PC-3 (cell line): ENCODE measurements around the gene NUFIP2. TPM values are rescaled to one million over a fixed set of nuclear protein-coding genes. Genes with fewer than 3 reads are reported as not detected.

Experiments used
- ATAC-seq: fragments of 200-7000 bp; cut with Tn5 transposase; 2 replicates; pipeline ENCODE4 v1.9.1; 2020; ENCODE audit warnings: mild to moderate bottlenecking, moderate library complexity
- BruUV-seq: library from RNA; stranded (reverse); fragments of 400-500 nt; replicated peaks from 2 replicates; lab custom pipeline; 2021; lab: Mats Ljungman, UMichigan
- CTCF ChIA-PET: fragments of 300-600 bp; sonication (Branson Sonifier 250); formaldehyde crosslinking; loops from one replicate; lab custom pipeline; 2022; ENCODE audit warnings: antibody characterized with exemption; lab: Charles Lee
- POLR2A ChIA-PET: fragments of 300-600 bp; sonication (Branson Sonifier 250); formaldehyde crosslinking; loops from one replicate; lab custom pipeline; 2022; ENCODE audit warnings: antibody characterized with exemption; ENCODE audit not compliant: unreplicated experiment; lab: Charles Lee
- DNase-seq: peaks from one replicate; pipeline ENCODE4 v3.0.0-alpha.2; 2015
- H2AFZ ChIP-seq: fragments of 300-600 bp; sonication (generic); 2 replicates; pipeline ENCODE4 v1.6.0; 2016; ENCODE audit warnings: antibody characterized with exemption, low read length
- H3F3A ChIP-seq: fragments of 300-600 bp; sonication (generic); one replicate; pipeline ENCODE4 v1.6.0; 2017; ENCODE audit warnings: antibody characterized with exemption, low read length, control low read depth, mild to moderate bottlenecking; ENCODE audit not compliant: unreplicated experiment
- H3K27ac ChIP-seq: fragments of 300-600 bp; sonication (generic); 2 replicates; pipeline ENCODE4 v1.5.1; 2016; ENCODE audit warnings: mild to moderate bottlenecking, low read length
- H3K27me3 ChIP-seq: fragments of 300-600 bp; sonication (generic); 2 replicates; pipeline ENCODE4 v1.6.1; 2016; ENCODE audit warnings: low read length, mixed read lengths
- H3K36me3 ChIP-seq: fragments of 300-600 bp; sonication (generic); 2 replicates; pipeline ENCODE4 v1.6.1; 2016; ENCODE audit warnings: low read depth, mixed run types, low read length, mixed read lengths
- H3K4me1 ChIP-seq: fragments of 300-600 bp; sonication (generic); 2 replicates; pipeline ENCODE4 v1.5.1; 2016; ENCODE audit warnings: low read length; ENCODE audit not compliant: insufficient read depth
- H3K4me2 ChIP-seq: fragments of 300-600 bp; sonication (generic); 2 replicates; pipeline ENCODE4 v1.6.0; 2016; ENCODE audit warnings: low read length
- H3K4me3 ChIP-seq: fragments of 300-600 bp; sonication (generic); 2 replicates; pipeline ENCODE4 v1.5.1; 2016; ENCODE audit warnings: mild to moderate bottlenecking, low read length, mixed read lengths
- H3K79me2 ChIP-seq: fragments of 300-600 bp; sonication (generic); 2 replicates; pipeline ENCODE4 v1.6.1; 2017; ENCODE audit warnings: low read length, mixed read lengths
- H3K9ac ChIP-seq: fragments of 300-600 bp; sonication (generic); 2 replicates; pipeline ENCODE4 v1.6.0; 2016; ENCODE audit warnings: mild to moderate bottlenecking, low read length
- H3K9me2 ChIP-seq: fragments of 300-600 bp; sonication (generic); replicated peaks from 2 replicates; pipeline ENCODE4 v1.6.1; 2016; ENCODE audit warnings: mixed run types, low read length, mixed read lengths
- H3K9me3 ChIP-seq: fragments of 300-600 bp; sonication (generic); 2 replicates; pipeline ENCODE4 v1.6.1; 2016; ENCODE audit warnings: low read length, mixed read lengths
- H4K20me1 ChIP-seq: fragments of 300-600 bp; sonication (generic); 2 replicates; pipeline ENCODE4 v1.6.1; 2016; ENCODE audit warnings: low read length, mixed read lengths
- EZH2 ChIP-seq: fragments of 300-600 bp; sonication (generic); IDR thresholded peaks from one replicate; pipeline ENCODE4 v1.6.1; 2017; ENCODE audit warnings: antibody characterized with exemption, mild to moderate bottlenecking, low read length; ENCODE audit not compliant: unreplicated experiment
- EZH2phosphoT487 ChIP-seq: fragments of 300-600 bp; sonication (generic); IDR thresholded peaks from 2 replicates; pipeline ENCODE4 v1.6.1; 2018; ENCODE audit warnings: mild to moderate bottlenecking, antibody characterized with exemption, low read length, borderline replicate concordance
- intact Hi-C: fragments of 100-400 bp; cut with micrococcal nuclease; formaldehyde crosslinking; loops from 2 replicates; pipeline ENCODE4 v1.9.0; 2023
- total RNA-seq: library from RNA; depleted of rRNA; stranded (reverse); fragments of >200 nt; gene quantifications from 2 replicates; pipeline ENCODE4 v1.2.3, GENCODE V29; 2014
- TF ChIP-seq, protein P1 (sequence below): fragments of 300-600 bp; sonication (generic); conservative IDR thresholded peaks from 2 replicates; pipeline ENCODE4 v1.5.1; 2017; ENCODE audit warnings: antibody characterized with exemption, low read depth, mild to moderate bottlenecking, low read length

The NUFIP2 gene
- total RNA-seq, 1 experiment from 2014 or later, result 16.1 TPM

GRCh38 chr17:29292992-29293889 is 707 bp downstream of the NUFIP2 start:
- Histone ChIP-seq H3K27ac (peak overlapping the region; percentile 70), H3K79me2 (peaks cover 55% of the 10 kb centered on the region), H3K36me3 (peaks cover 16% of the 10 kb centered on the region), H3K4me1 (peaks cover 19% of the 10 kb centered on the region), H4K20me1 (peaks cover 37% of the 10 kb centered on the region), H3K27me3 (no peaks in the 10 kb centered on the region), H3K4me3 (peak overlapping the region; percentile 100), H3K9me2 (no peaks in the 10 kb centered on the region), H3K9ac (peak overlapping the region; percentile 94), H2AFZ (no peak overlapping the region), H3K4me2 (peak overlapping the region; percentile 89), H3F3A (no peaks in the 10 kb centered on the region), H3K9me3 (no peaks in the 10 kb centered on the region)
- ChIA-PET POLR2A (interaction anchor here (0.6 kb wide), 4 partner anchors 15 to 268 kb away, joined by 3 to 6 read pairs (median 3); no protein-coding TSS in a partner anchor), CTCF (interaction anchor here (0.5 to 0.6 kb wide), 3 partner anchors 77 to 144 kb away, joined by 3 to 5 read pairs (median 4); no protein-coding TSS in a partner anchor)
- TSS peak; percentile 64 for BruUV-seq
- intact Hi-C loops, result loop anchor here (5.0 kb wide), 1 partner anchor 146 kb away; no protein-coding TSS in a partner anchor
- TF ChIP-seq, protein P1, sequence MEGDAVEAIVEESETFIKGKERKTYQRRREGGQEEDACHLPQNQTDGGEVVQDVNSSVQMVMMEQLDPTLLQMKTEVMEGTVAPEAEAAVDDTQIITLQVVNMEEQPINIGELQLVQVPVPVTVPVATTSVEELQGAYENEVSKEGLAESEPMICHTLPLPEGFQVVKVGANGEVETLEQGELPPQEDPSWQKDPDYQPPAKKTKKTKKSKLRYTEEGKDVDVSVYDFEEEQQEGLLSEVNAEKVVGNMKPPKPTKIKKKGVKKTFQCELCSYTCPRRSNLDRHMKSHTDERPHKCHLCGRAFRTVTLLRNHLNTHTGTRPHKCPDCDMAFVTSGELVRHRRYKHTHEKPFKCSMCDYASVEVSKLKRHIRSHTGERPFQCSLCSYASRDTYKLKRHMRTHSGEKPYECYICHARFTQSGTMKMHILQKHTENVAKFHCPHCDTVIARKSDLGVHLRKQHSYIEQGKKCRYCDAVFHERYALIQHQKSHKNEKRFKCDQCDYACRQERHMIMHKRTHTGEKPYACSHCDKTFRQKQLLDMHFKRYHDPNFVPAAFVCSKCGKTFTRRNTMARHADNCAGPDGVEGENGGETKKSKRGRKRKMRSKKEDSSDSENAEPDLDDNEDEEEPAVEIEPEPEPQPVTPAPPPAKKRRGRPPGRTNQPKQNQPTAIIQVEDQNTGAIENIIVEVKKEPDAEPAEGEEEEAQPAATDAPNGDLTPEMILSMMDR, result no peak
- TF ChIP-seq EZH2phosphoT487 (no peak), EZH2 (no peak)
- DNase-seq (peak; percentile 27), ATAC-seq (peak; percentile 18)

DNA sequence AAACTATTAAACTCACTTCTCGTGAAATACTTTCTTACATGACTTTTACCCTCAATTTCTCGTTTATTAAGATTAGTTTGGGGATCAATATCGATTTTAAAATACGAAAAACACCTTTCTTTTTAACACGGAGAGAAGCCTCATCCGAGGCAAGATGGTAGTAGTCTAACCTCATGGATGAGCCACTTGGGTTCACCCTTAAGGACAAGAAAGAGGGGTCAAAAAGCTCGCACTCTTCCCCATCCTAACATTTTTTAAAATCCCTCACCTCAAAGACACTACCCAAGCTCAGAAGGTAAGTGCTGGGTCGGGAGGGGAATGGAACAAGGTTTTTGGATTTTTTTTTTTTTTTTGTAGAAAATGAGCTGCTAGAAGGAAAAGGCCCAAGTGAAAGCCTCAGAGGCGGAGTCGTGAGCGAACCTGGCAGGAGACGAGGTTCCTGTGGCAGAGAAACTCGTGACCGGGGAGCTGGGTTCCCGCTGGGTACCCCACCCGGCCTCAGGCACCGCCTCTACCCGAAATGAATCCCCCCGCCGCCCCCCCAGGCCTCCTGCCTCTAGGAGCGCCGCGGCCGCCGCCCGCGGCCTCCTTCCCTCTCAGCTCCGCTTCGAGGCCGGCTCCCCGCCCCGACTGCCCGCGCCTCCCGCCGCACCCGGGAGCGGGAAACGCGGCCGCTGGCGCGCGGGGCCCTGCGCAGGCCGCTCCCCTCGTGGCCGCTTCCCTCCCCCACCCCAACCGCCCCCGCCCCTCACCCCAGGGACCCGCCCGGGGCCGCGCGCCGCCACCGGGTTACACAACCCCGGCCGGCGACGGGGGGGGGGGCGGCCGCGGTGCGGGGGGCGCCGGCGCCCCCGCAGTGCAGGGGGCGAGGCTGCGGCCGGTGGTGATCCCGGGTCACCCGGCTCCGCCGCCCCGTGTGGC is 1.6 kb downstream of the NUFIP2 start:
- Histone ChIP-seq H2AFZ (no peak overlapping the region), H3K4me1 (peaks cover 19% of the 10 kb centered on the region), H3K9me2 (no peaks in the 10 kb centered on the region), H4K20me1 (peaks cover 46% of the 10 kb centered on the region), H3K4me3 (peak overlapping the region; percentile 100), H3K9ac (peak overlapping the region; percentile 94), H3F3A (no peaks in the 10 kb centered on the region), H3K4me2 (peak overlapping the region; percentile 89), H3K27ac (peak overlapping the region; percentile 70), H3K36me3 (peaks cover 23% of the 10 kb centered on the region), H3K27me3 (no peaks in the 10 kb centered on the region), H3K9me3 (no peaks in the 10 kb centered on the region), H3K79me2 (peaks cover 64% of the 10 kb centered on the region)
- DNase-seq (peak; percentile 4), ATAC-seq (no peak)
- no TSS peak for BruUV-seq
- TF ChIP-seq EZH2phosphoT487, result no peak
- TF ChIP-seq, protein P1, result no peak
- no peak for TF ChIP-seq EZH2
- intact Hi-C loops, result loop anchor here (5.0 kb wide), 1 partner anchor 145 kb away; no protein-coding TSS in a partner anchor
- ChIA-PET POLR2A (interaction anchor here (0.5 kb wide), 1 partner anchor 65 kb away, joined by 4 read pairs; no protein-coding TSS in a partner anchor), CTCF (interaction anchor here (0.5 to 0.6 kb wide), 3 partner anchors 35 to 147 kb away, joined by 3 to 4 read pairs (median 4); no protein-coding TSS in a partner anchor)
